HepG2 (cell line): ENCODE measurements around the gene PELI1. TPM values are rescaled to one million over a fixed set of nuclear protein-coding genes. Genes with fewer than 3 reads are reported as not detected.

ENCODE experiments used
- ATAC-seq: fragments of 200-7000 bp; cut with Tn5 transposase; 3 replicates; pipeline ENCODE4 v1.9.1; 2020; ENCODE audit warnings: mild to moderate bottlenecking, moderate library complexity
- BruUV-seq: library from RNA; stranded (reverse); fragments of 400-500 nt; replicated peaks from 2 replicates; lab custom pipeline; 2021; lab: Mats Ljungman, UMichigan
- CTCF ChIA-PET: fragments of 300-600 bp; formaldehyde crosslinking; extraction: SDS; loops from one replicate; lab custom pipeline; 2021; ENCODE audit warnings: low total read pairs, inconsistent platforms, low intra/inter-chr PET ratio; lab: Yijun Ruan, JAX
- POLR2A ChIA-PET: fragments of 350-600 bp; sonication (Branson Sonifier 250); formaldehyde crosslinking; loops from one replicate; lab custom pipeline; 2020; ENCODE audit warnings: antibody characterized with exemption, inconsistent platforms; lab: Yijun Ruan, JAX
- DNase-seq: peaks from one replicate; pipeline ENCODE4 v3.0.0-alpha.2; 2015; ENCODE audit warnings: low spot score
- FAIRE-seq: peaks from 3 replicates; lab custom pipeline; 2011; peaks lifted over from hg19 to GRCh38; lab: Jason Lieb, UNC
- H2AFZ ChIP-seq: one replicate; pipeline ENCODE4 v1.6.1; 2011; ENCODE audit warnings: low read length, inconsistent platforms
- H3K27ac ChIP-seq: fragments of 300-600 bp; 3 replicates; pipeline ENCODE4 v1.8.0; 2011; ENCODE audit warnings: mixed run types, mild to moderate bottlenecking, mixed read lengths, low read length, inconsistent platforms; ENCODE audit not compliant: insufficient read depth; ENCODE audit errors: extremely low read length
- H3K27me3 ChIP-seq, 2 experiments: fragments of 200-600 bp in 1 of 2; 2 replicates in 1 of 2; 3 replicates in 1 of 2; pipeline versions ENCODE4 v1.6.0 to v1.8.0; 2011; ENCODE audit warnings: low read length in 2 of 2, mild to moderate bottlenecking in 2 of 2, moderate library complexity in 2 of 2, inconsistent platforms in 1 of 2; ENCODE audit not compliant: insufficient read depth in 2 of 2, control insufficient read depth in 1 of 2
- H3K36me3 ChIP-seq, 2 experiments: fragments of 200-600 bp in 1 of 2; replicated peaks in 1 of 2; 2 replicates in 1 of 2; 3 replicates in 1 of 2; pipeline versions ENCODE4 v1.5.1 to v1.8.0; 2011; ENCODE audit warnings: low read length in 2 of 2, inconsistent platforms in 1 of 2; ENCODE audit not compliant: insufficient read depth in 2 of 2, control insufficient read depth in 1 of 2
- H3K4me1 ChIP-seq: 2 replicates; pipeline ENCODE4 v1.5.1; 2012; ENCODE audit warnings: low read length, inconsistent platforms; ENCODE audit not compliant: insufficient read depth
- H3K4me2 ChIP-seq: 2 replicates; pipeline ENCODE4 v1.6.0; 2011; ENCODE audit warnings: low read depth, low read length, inconsistent platforms
- H3K4me3 ChIP-seq, 3 experiments: fragments of 200-600 bp in 1 of 3; sonication (generic), shearing (Covaris generic) in 1 of 3; replicated peaks in 1 of 3; 2 replicates each; pipeline ENCODE4 v1.5.1; 2011 to 2016; ENCODE audit warnings: low read length in 3 of 3, inconsistent platforms in 2 of 3, low read depth in 2 of 3, mild to moderate bottlenecking in 2 of 3, control low read depth in 1 of 3, mixed read lengths in 1 of 3; ENCODE audit not compliant: insufficient read depth in 1 of 3
- H3K79me2 ChIP-seq: one replicate; pipeline ENCODE4 v1.6.1; 2011; ENCODE audit warnings: low read length, inconsistent platforms; ENCODE audit not compliant: insufficient read depth
- H3K9ac ChIP-seq: 2 replicates; pipeline ENCODE4 v1.6.0; 2011; ENCODE audit warnings: mild to moderate bottlenecking, low read depth, low read length, inconsistent platforms; ENCODE audit not compliant: insufficient read depth
- H3K9me3 ChIP-seq: 2 replicates; pipeline ENCODE4 v1.5.1; 2012; ENCODE audit warnings: mild to moderate bottlenecking, low read length
- H4K20me1 ChIP-seq: 2 replicates; pipeline ENCODE4 v1.6.0; 2011; ENCODE audit warnings: inconsistent platforms, mild to moderate bottlenecking, low read length, moderate library complexity; ENCODE audit not compliant: insufficient read depth
- ASH2L ChIP-seq: fragments of 300-600, 200-600 bp; sonication (generic); IDR thresholded peaks from 2 replicates; pipeline ENCODE4 v1.7.0; 2017; ENCODE audit warnings: low read depth, mild to moderate bottlenecking, moderate library complexity, mixed read lengths, low read length; ENCODE audit not compliant: insufficient read length
- FOXA3 ChIP-seq: IDR thresholded peaks from 2 replicates; pipeline ENCODE4 v1.6.1; 2016; ENCODE audit warnings: missing genetic modification reagents, missing compliant biosample characterization
- GATAD1 ChIP-seq: IDR thresholded peaks from 2 replicates; pipeline ENCODE4 v1.6.1; 2016; ENCODE audit warnings: missing genetic modification reagents, missing compliant biosample characterization
- MTF1 ChIP-seq: sonication (generic); formaldehyde crosslinking; IDR thresholded peaks from 2 replicates; pipeline ENCODE4 v1.5.0; 2020; ENCODE audit warnings: missing genetic modification reagents
- NFATC3 ChIP-seq: sonication (generic); formaldehyde crosslinking; IDR thresholded peaks from 2 replicates; pipeline ENCODE4 v1.5.1; 2020; ENCODE audit warnings: mild to moderate bottlenecking, missing genetic modification reagents
- PLSCR1 ChIP-seq: sonication (generic); formaldehyde crosslinking; IDR thresholded peaks from 2 replicates; pipeline ENCODE4 v1.5.0; 2020; ENCODE audit warnings: missing genetic modification reagents, mild to moderate bottlenecking, borderline replicate concordance
- POGZ ChIP-seq: sonication (generic); formaldehyde crosslinking; IDR thresholded peaks from 2 replicates; pipeline ENCODE4 v1.4.0; 2020; ENCODE audit warnings: mild to moderate bottlenecking, missing genetic modification reagents
- SALL2 ChIP-seq: sonication (generic); formaldehyde crosslinking; IDR thresholded peaks from 2 replicates; pipeline ENCODE4 v1.8.1; 2023; ENCODE audit warnings: mild to moderate bottlenecking, missing genetic modification reagents, inconsistent platforms
- TEAD3 ChIP-seq: optimal IDR thresholded peaks from 2 replicates; pipeline ENCODE3; 2016; ENCODE audit warnings: borderline replicate concordance
- TERF1 ChIP-seq: sonication (generic); formaldehyde crosslinking; IDR thresholded peaks from 2 replicates; pipeline ENCODE4 v1.8.0; 2022; ENCODE audit warnings: mild to moderate bottlenecking, missing genetic modification reagents, moderate library complexity
- YEATS2 ChIP-seq: sonication (generic); formaldehyde crosslinking; IDR thresholded peaks from 2 replicates; pipeline ENCODE4 v1.4.0; 2020; ENCODE audit warnings: missing genetic modification reagents, borderline replicate concordance
- ZBTB42 ChIP-seq: sonication (generic); formaldehyde crosslinking; IDR thresholded peaks from 2 replicates; pipeline ENCODE4 v1.5.0; 2020; ENCODE audit warnings: mild to moderate bottlenecking, missing genetic modification reagents
- ZNF138 ChIP-seq: sonication (generic); formaldehyde crosslinking; IDR thresholded peaks from 2 replicates; pipeline ENCODE4 v1.5.0; 2020; ENCODE audit warnings: mild to moderate bottlenecking, low read depth, missing genetic modification reagents
- ZNF224 ChIP-seq: sonication (generic); formaldehyde crosslinking; IDR thresholded peaks from 2 replicates; pipeline ENCODE4 v1.5.0; 2020; ENCODE audit warnings: mild to moderate bottlenecking, missing genetic modification reagents
- ZNF34 ChIP-seq: sonication (generic); formaldehyde crosslinking; IDR thresholded peaks from 2 replicates; pipeline ENCODE4 v1.4.0; 2020; ENCODE audit warnings: mild to moderate bottlenecking, missing genetic modification reagents, borderline replicate concordance
- ZNF691 ChIP-seq: sonication (generic); formaldehyde crosslinking; IDR thresholded peaks from 2 replicates; pipeline ENCODE4 v1.4.0; 2020; ENCODE audit warnings: missing genetic modification reagents, low read depth, mild to moderate bottlenecking, borderline replicate concordance
- in situ Hi-C: cut with HindIII; loops from 2 replicates; pipeline ENCODE4 v1.10.0; 2017; ENCODE audit warnings: low pct_unique_long_range_greater_than_20kb; ENCODE audit not compliant: extremely low pct_ligation_motif_present
- intact Hi-C: fragments of 100-400 bp; cut with micrococcal nuclease; formaldehyde crosslinking; loops from one replicate; pipeline ENCODE4 v1.10.0; 2022; ENCODE audit not compliant: unreplicated experiment
- polyA plus RNA-seq, 8 experiments: library from polyadenylated mRNA; depleted of rRNA in 3 of 8; stranded (reverse) in 7 of 8; unstranded in 1 of 8; fragments of >200 nt; fragmentation: Illumina TruSeq in 4 of 8; extraction: Trizol in 4 of 8; gene quantifications; 2 replicates each; pipeline versions ENCODE4 v1.2.1 to v1.2.3, GENCODE V29; 2011 to 2016; ENCODE audit warnings: low read depth in 4 of 8, missing spikeins in 1 of 8, mixed read lengths in 1 of 8; ENCODE audit not compliant: insufficient read depth in 1 of 8
- total RNA-seq, 5 experiments: library from RNA; depleted of rRNA; stranded (reverse); fragments of >200 nt; fragmentation: Illumina TruSeq; extraction: Trizol; gene quantifications; 2 replicates each; pipeline ENCODE4 v1.2.3, GENCODE V29; 2016; ENCODE audit warnings: low read depth in 1 of 5

The PELI1 gene
- total and polyA plus RNA-seq, 2 of the 13 experiments (the other 11 are each of a cell fraction or from before 2014, with no cell fraction given): 12.5 to 16.2 TPM

- intact Hi-C loops (no loop called here), in situ Hi-C loops (no loop called here)
- Histone ChIP-seq H2AFZ (no peak overlapping the region), H4K20me1 (no peaks in the 10 kb centered on the region), H3K27me3 (peaks cover 0 to 13% of the 10 kb centered on the region in 2 experiments; a peak in 4 of 5 replicates), H3K9me3 (no peaks in the 10 kb centered on the region), H3K36me3 (no peaks in the 10 kb centered on the region), H3K79me2 (no peaks in the 10 kb centered on the region), H3K9ac (no peak overlapping the region), H3K4me1 (no peaks in the 10 kb centered on the region), H3K27ac (no peak overlapping the region), H3K4me2 (no peak overlapping the region), H3K4me3 (no peak overlapping the region)
- ChIA-PET CTCF (no interaction called here), POLR2A (no interaction called here)
- ATAC-seq (no peak), FAIRE-seq (no peak), DNase-seq (no peak)
- no TSS peak for BruUV-seq
- no peak for TF ChIP-seq POGZ (CRISPR knock-in tag)
- TF ChIP-seq TERF1 (CRISPR knock-in tag): no peak
- no peak for TF ChIP-seq ZNF691 (CRISPR knock-in tag)
- TF ChIP-seq GATAD1 (CRISPR knock-in tag): no peak
- TF ChIP-seq ZNF34: no peak
- TF ChIP-seq ZNF224 (CRISPR knock-in tag): no peak
- TF ChIP-seq FOXA3 (CRISPR knock-in tag): no peak
- no peak for TF ChIP-seq ZNF138
- TF ChIP-seq ASH2L: no peak
- no peak for TF ChIP-seq NFATC3 (CRISPR knock-in tag)
- TF ChIP-seq SALL2 (CRISPR knock-in tag): no peak
- TF ChIP-seq TEAD3 (CRISPR knock-in tag): no peak
- TF ChIP-seq YEATS2 (CRISPR knock-in tag): no peak
- no peak for TF ChIP-seq ZBTB42 (CRISPR knock-in tag)
- no peak for TF ChIP-seq PLSCR1 (CRISPR knock-in tag)
- no peak for TF ChIP-seq MTF1 (CRISPR knock-in tag)
Measured at GRCh38 chr2:64168201-64168600, 24.0 kb upstream of the PELI1 start.
